HG03108 (cell line): Measurements from ENCODE around the gene IRF1.

Experiments used
- ATAC-seq: cut with Tn5 transposase; IDR thresholded peaks from one replicate; pipeline ENCODE4 v1.9.1; 2021; ENCODE audit warnings: moderate library complexity; ENCODE audit not compliant: unreplicated experiment

The IRF1 gene

DNA sequence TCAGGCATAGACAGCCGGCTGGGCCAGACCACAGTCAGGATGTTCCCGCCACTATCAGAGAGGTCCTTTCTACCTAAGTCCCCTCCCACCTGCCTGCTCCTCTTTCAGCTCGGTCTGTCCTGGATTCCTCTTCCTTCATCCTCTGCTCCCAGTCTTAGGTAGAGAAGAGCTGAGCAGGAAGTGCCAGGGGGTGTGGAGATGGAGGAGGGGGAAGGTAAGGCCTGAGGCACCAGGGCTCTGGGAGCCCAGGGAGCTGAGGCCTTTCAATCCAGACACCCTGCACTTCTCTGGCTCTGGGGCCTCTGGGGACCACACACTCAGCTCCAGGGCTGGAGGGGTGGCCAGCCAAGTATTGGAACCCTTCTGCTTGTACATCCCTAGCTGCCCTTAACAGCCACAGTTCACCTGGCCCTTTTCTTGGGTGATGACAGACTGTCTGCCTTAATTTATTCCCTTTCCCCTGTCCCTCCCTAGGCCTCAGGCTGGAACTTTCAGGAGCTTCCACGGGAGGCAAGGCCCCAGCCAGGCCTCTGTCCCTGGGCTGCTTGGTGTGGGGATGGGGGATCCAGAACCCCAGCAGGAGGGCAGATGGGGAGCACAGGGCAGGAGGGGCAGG lies 15.6 kb downstream of the IRF1 start:
- ATAC-seq, result no peak

DNA sequence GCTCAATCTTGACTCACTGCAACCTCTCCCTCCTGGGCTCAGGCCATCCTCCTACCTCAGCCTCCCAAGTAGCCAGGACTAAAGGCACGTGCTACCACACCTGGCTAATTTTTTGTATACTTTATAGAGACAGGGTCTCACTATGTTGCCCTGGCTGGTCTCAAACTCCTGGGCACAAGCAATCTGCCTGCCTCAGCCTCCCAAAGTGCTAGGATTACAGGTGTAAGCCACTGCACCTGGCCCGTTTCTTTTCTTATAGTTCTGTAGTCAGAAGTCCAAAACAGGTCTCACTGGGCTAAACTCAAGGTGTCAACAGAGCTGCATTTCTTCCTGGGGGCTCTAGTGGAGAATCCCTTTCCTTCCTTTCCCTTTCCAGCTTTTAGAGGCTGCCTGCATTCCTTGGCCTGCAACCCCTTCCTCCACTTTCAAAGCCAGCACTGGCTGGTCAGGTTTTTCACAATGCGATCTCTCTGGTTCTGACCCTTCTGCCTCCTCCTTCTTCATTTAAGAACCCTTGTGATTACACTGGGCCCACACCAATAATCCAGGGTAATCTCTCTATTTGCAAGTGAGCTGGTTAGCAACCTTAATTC lies 16.3 kb downstream of the IRF1 start:
- ATAC-seq, result no peak

DNA sequence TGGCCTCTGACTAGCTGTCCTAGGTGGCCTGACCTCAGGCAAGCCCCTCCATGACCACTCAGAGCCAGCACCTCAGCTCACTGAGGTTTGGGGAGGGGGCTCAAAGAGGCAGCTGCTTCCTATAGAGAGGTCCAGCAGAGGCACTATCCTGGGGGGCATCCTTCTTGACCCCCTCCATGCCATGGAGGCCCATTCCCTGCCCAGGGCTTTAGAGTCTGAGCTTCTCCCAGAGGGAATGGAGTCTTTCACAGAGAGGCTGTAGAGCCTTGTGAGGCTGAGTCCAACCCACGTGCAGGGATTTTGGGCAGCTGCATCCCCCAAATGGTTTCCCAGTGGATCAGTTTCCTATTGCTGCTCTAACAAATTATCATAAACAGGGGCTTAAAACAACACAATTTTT lies 16.9 kb downstream of the IRF1 start:
- no peak for ATAC-seq

DNA sequence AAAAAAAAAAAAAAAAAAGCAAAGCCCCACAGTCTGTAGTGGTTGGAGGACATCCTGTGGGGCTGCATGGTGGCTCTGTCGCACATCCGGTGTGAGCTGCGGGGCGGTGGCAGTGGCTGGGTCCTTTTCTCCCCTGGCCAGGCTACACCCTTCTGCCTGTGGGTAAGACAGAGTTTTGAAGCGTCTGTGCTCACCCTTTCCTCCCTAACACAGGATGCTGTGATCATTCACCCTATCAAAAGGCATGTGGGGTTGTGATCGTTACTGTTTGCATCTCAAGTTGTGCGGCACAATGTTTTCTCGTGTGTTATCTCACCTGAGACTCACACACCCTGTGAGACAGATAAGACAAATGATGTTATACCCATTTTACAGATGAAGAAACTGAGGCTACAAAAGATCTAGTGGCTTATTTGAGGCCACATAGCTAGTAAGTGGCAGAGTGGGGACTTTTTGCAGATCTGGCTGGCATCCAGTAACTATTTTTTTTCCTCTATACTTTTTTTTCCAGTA lies 17.5 kb downstream of the IRF1 start:
- ATAC-seq, result peak; percentile 75

DNA sequence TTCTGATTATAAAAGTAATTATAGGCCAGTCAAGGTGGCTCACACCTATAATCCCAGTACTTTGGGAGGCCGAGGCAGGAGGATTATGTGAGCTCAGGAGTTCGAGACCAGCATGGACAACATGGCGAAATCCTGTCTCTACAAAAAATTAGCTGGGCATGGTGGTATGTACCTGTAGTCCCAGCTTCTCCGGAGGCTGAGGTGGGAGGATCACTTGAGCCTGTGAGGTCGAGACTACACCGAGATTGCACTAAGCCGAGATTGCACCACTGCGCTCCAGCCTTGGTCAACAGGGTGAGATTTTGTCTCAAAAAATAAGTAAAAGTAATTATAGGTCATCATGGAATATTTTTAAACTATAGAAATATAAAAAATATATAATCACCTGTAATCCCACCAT lies 18.1 kb downstream of the IRF1 start:
- no peak for ATAC-seq

DNA sequence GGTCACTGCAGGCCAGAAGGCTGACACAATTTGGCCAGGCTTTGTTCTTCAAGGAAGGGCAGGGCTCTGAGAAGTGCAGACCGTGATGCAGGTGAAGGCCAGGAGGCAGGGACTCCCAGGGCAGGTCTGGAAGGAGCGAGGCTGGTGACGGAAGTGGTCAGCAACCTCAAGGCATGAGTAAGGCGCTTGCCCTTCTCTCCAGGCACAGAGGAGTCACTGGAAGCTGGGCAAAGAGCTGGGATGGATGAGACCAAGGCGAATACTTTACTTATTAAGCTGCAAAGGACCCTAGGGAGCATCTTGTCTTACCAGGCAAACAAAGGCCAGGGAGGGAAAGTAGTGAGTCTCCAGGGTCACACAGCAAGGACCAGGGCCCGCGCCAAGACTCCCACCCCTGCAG lies 18.6 kb downstream of the IRF1 start:
- ATAC-seq, result no peak

DNA sequence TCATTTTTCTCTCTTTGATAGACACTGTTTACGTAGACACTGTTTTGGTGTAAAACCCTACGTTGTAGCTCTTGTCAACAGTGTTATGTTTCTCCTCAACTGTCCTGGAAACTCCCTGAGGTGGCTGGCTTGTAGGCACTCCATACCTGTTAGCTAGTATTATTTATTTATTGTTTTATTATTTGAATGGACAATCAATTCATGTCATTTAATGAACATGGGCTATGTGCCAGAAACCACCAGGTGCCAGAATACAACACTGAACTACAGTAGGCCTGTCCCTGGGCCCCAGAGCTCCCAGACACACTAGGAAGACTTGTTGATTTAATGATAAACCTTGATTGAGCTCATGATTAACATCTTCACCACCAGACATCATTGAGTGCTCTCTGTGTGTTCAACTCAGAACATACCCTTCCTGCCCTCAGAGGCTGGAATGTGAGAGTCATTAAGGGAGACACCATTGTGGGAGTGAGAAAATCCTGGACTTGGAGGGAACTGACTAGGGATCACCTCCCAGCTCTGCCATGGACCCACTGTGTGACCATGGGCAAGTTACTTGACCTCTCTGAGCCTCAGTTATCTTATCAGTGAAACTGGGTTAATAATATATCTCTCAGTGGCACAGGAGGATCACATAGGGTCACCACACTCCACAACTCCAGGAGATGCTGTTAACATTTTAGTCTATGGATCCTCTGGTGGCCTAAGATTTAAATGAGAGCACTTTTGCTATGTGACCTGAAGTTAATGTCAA lies 19.2 kb downstream of the IRF1 start:
- ATAC-seq, result no peak

DNA sequence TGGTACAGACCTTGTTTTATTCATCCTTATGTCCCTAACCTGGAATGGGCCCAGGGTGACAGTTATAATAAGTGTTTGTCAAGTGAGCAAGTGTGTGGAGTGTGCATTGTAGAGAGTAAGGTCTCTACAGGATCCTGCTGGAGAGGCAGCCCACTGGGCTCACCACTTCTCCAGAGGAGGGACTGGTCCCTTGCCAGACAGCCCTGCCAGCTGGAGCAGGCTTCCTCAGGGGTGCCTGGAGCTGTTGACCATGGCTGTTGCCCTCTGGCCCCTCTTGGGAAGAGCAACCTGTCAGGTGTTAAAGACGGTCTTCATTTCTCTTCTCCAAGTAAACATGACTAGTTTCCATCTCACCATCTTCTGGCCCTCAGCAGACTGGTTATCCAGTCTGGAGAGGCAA lies 20.0 kb downstream of the IRF1 start:
- no peak for ATAC-seq

DNA sequence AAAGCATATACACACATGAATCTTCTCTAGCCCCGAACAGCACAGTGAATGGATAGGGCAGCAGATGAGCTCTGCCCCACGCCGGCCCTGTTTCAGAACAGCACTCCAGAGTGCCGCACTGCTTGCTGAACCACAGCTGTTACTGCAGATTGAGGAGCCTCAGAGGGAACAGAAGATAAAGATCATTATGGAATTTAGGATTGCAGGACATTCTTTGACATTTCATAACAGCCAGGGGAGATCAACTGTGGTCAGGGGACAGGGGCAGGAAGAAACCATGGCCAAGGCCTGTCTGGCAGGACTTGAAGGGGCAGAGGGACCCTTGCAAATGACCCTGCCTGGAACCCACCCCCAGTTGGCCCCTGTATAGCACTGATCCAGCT lies 20.6 kb downstream of the IRF1 start:
- no peak for ATAC-seq

DNA sequence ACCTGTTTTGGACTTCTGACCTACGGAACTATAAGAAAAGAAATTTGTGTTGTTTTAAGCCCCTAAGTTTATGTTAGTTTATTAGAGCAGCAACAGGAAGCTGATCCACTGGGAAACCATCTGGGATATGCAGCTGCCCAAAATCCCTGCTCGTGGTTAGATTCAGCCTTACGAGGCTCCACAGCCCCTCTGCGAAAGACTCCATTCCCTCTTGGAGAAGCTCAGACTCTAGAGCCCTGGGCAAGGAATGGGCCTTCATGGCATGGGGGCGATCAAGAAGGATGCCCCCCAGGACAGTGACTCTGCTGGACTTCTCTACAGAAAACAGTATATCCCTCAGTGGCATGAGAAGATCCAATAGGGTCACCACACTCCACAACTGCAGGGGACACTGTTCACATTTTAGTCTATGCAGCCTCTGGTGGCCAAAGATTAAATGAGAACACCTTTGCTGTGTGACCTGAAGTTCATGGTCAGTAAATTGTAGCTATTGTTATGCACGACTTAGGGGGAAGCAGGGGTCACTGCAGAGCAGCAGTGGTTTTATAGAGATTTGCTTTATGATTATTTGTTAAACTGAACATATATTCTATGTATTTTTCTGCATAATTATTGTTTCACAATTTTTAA lies 21.1 kb downstream of the IRF1 start:
- ATAC-seq, result no peak

DNA sequence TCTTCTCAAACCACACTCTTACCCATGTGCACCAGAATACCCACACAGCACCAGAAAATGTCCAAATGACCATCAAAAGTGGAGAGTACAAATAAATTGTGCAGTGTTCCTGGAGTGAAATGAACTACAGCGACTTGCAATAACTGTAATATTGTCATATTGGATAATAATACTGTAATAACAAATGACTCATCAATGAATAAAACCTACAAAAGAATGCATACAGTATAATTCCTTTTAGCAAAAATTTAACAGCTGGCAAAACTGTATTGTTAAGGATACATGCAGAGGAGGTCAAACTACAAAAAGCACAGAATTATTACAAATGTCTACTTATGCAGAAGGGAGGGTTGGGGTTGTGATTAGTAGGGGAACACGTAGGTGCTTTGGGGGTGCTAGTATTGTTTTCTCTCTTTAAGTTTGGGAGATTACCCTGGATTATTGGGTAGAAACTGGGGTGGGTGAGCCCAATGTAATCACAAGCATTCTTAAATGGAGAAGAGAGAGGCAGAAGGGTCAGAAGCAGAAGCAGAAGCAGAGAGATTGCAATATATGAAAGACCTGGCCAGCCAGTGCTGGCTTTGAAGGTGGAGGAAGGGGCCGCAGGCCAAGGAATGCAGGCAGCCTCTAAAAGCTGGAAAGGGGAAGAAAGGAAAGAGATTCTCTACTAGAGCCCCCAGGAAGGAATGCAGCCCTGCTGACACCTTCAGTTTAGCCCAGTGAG lies 21.8 kb downstream of the IRF1 start:
- ATAC-seq, result no peak

DNA sequence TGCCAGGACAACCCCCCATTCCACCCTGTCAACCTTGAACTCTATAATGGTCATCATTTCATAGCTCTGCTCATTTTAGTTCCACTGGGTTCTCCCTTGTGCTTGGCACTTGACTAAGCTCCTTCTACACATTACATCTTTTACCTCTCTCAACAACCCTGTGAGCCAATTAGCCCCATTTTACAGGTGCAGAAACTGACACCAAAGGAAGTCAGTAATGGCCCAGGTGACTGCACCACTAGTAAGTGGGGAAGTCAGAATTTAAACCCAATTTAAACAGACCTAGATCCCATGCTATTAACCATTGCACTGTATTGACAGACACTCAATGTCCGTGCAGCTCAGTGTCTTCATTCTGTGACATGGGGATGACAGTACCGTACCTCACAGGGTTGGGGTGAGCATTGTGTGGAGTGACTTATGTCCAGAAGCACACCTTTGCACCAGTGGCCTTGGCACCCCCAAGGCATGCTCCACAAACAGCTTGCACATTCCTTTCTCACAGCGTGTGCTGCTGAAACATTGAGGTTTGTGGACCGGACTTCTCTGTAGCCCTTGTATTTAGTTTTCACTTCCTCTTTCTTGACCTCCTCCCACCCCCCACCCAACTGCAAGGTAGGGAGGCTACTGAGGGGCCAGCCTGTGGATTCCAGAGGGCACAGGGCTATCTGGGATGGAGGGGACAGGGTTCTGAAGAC lies 23.1 kb downstream of the IRF1 start:
- ATAC-seq, result peak; percentile 34

DNA sequence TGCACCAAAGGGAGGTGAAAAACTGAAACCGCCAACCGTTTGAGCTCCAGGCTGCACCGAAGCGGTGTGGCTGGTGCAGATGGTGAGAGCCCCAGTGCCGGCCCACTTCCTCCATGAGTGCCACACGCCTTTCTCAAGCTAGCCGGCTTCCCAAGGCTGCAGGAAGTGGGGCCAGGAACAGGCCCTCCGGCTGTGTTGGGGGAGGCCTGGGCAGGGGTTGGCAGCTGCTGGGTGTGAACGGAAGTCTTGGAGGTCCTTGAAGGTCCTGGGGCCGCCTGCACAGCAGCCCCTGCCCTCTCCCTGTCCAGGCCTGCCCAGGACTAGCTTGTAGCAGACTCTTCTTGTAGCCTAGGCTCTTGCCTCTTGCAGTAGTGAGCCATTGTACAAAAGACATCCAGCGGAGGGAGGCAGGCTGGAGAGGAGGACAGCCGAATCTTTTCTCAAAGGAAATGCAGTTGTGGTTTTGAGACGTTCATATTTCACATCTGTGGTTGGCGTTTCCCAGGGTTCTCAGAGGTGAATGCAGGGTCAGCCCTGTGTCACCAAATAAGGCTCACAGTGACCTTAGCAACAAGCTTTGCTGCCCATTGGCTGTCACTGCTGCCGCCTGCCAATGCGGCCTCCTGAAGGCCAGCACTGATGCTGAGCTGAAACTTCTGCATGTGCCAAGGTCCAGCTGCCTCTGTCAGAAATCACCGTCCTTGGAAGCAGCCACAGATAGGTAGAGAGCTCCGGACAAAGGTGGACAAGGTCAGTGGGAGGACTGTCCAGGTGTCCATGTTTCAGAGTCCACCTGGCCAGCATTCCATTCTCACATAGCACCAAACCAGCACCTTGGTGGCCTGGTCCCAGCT lies 23.9 kb downstream of the IRF1 start:
- ATAC-seq, result peak; percentile 47

DNA sequence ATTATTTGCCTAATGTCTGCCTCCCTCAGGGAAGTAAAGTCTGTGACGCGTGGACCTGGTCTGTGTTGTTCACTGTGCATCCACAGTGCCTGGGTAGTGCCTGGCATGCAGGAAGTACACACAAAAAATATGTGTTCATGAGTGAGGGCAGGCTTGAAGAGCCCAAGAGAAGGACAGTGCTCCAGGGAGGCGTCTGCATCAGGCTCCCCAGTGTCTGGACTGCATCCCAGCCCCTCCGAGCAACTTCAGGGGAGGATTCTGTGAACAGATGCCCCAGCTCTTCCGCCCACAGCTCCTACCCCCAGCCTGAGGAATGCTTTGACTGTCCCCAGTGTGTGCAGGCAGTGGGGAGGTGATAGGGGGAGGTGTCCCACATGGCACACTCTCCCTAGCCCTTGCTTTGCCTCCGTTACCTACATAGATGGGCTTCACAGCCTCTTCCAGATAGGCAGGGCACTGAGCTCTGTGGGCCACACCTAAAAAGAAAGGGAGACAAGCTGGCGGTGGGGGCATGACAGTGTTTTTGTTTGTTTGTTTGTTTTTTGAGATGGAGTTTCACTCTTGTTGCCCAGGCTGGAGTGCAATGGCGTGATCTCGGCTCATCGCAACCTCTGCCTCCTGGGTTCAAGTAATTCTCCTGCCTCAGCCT lies 25.4 kb downstream of the IRF1 start:
- ATAC-seq, result no peak

DNA sequence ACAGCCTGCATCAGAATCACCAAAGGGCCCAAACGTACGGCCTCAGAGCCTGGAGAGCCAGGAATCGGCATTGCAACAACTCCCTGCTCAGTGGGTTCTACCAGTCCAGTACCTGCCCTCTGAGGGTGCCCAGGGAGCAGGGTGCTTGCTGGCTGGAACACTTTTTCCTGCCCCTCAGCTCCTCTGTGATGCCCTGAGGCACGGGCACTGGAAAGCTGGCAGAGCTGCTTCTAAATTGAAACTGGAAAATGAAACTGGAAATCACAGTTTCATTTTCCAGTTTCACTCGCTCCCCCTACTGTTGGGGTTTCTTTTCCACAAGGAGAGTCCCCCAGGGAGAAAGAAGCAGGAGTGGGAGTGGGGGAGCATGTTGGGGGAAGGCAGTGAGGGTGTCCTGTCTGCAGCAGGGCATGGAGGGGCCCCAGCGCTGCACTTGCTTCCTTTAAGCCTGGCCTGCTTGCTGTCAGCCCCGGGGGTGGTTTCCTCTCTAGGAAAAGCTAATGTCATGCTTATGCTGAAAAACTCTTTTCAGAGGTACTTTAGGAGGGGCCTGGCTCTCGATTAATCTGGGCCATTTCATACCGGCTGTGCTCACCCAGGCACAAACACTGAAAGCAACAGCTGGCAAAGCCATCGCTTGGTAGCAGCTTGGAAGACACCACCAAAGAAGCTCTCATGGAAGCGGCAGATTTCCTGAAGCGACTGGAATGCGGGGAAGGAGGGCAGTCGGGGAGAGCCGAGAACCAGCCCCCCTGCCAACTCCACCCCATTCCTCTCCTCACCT lies 26.2 kb downstream of the IRF1 start:
- ATAC-seq, result no peak

DNA sequence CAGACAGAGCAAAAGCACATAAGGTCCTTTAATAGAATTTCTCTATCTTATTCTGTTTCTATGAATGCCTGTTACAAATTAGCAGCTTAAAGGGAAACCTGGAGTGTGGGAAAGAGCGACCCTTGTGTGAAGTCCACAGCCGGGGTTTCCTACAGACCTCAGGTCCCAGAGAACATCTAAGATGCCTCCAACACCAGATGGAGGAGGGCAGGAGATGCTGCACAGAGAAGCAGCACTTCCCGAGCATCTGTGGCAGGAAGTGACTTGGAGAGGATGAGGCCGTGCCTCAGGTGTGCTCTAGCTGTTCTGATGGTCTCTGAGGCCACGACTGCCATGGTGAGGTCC lies 26.8 kb downstream of the IRF1 start:
- ATAC-seq, result no peak

DNA sequence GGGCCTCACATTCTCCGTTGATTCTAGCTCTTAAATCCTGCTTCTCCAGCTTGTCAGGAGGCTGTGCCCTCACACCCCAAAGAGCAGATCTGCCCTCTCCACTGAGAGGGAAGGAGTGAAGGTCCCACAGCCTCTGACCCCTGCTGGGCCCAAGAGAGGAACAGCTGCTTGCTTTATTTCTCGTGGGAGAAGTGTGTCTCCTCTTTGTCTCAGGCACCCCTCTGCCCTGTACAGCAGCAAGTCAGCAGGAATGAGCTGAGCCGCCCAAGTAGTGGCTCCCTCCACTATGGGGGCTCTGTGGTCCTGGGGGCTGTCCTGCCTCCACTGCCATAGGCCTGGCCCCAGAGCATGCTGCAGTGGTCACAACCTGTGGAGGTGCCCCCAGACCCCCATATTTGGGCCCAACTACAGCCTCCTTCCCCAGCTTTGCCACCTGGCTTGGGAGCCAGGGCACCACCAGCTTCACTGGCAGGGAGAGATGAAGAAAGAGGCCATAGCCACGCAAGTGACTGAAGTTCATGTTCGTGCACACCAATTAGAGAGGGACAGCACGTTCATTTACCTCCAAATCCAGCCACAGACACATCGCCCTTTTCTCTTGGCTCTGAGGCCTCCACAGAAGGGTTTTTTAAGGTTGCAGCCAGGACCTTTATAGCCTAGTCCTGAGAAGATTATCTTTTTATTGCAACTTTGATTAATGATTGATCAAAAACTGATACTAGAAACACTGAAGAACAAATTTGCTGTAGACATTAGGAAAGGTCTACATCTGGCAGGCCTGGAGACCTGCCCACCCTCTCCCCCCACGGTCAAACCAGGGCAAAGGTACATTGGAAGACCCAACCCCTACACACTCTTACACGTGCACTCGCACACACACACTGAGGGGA lies 27.5 kb downstream of the IRF1 start:
- ATAC-seq, result no peak
